ENCODE data around the gene DHX15.

DNA sequence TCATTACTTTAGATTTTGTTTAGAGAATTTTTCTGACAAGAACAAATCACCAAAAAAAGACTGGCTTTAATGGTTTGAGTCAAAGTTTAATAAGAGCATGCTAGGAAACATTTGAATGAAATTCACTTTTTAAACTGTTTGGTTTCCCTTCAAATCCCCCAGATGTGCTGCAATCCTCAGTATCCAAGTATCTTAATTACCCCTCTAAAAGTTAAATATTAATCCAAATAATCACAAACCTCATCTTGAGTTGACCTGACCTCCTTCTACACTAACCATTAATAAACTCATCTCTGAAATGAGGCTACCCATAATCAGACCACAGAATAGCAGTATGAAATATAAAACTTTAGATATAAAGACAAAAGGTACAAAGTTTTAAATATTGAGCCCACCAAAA lies 10.1 kb downstream of the DHX15 start:
- TF ChIP-seq KDM1A (CRISPR knock-in tag; IDR thresholded peaks at IDR 0.05) (no peak), POLR2A (IDR thresholded peaks at IDR 0.05; ENCODE audit: insufficient read depth in 1 of 2, low read depth in 2 of 2, low read length in 2 of 2) (no peak)

All from HepG2 (cell line).